ENCODE data around the gene UTP3.

DNA sequence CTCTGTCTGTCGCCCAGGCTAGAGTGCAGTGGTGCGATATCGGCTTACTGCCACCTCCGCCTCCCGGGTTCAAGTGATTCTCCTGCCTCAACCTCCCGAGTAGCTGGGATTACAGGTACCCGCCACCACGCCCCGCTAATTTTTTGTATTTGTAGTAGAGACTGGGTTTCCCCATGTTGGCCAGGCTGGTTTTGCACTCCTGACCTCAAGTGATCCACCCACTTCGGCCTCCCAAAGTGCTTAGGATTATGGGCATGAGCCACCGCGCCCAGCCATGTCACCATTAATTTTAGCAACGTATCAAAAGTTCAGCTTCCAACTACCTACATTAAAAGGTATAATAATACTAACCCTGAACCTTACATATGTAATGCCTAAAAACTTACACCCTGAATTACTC lies 940 bp upstream of the UTP3 start:
- TF ChIP-seq POLR2A (IDR thresholded peaks at IDR 0.05) = no peak
- TF ChIP-seq, protein P1, sequence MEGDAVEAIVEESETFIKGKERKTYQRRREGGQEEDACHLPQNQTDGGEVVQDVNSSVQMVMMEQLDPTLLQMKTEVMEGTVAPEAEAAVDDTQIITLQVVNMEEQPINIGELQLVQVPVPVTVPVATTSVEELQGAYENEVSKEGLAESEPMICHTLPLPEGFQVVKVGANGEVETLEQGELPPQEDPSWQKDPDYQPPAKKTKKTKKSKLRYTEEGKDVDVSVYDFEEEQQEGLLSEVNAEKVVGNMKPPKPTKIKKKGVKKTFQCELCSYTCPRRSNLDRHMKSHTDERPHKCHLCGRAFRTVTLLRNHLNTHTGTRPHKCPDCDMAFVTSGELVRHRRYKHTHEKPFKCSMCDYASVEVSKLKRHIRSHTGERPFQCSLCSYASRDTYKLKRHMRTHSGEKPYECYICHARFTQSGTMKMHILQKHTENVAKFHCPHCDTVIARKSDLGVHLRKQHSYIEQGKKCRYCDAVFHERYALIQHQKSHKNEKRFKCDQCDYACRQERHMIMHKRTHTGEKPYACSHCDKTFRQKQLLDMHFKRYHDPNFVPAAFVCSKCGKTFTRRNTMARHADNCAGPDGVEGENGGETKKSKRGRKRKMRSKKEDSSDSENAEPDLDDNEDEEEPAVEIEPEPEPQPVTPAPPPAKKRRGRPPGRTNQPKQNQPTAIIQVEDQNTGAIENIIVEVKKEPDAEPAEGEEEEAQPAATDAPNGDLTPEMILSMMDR (IDR thresholded peaks at IDR 0.05) = no peak
